GM13976 (cell line): ENCODE results near the gene OR8G5.

Experiments
- DNase-seq: peaks from one replicate; pipeline ENCODE4 v3.0.0; 2012; ENCODE audit warnings: low spot score
- in situ Hi-C: fragments of 300-500 bp; cut with MboI; formaldehyde crosslinking; loops from one replicate; pipeline ENCODE4 v1.12.0; 2022; ENCODE audit warnings: low sequenced_read_pairs, mixed read lengths, inconsistent platforms; ENCODE audit not compliant: unreplicated experiment
- TF ChIP-seq, protein P1 (sequence below): IDR thresholded peaks from 2 replicates; pipeline ENCODE4 v1.5.1; 2012; ENCODE audit warnings: borderline replicate concordance, mild to moderate bottlenecking; ENCODE audit not compliant: insufficient read depth; ENCODE audit errors: extremely low read depth, missing control alignments, control extremely low read depth

The OR8G5 gene

GRCh38 chr11:124311670-124312069 lies 55.5 kb downstream of the OR8G5 start:
- in situ Hi-C loops, result no loop called here
- TF ChIP-seq, protein P1, sequence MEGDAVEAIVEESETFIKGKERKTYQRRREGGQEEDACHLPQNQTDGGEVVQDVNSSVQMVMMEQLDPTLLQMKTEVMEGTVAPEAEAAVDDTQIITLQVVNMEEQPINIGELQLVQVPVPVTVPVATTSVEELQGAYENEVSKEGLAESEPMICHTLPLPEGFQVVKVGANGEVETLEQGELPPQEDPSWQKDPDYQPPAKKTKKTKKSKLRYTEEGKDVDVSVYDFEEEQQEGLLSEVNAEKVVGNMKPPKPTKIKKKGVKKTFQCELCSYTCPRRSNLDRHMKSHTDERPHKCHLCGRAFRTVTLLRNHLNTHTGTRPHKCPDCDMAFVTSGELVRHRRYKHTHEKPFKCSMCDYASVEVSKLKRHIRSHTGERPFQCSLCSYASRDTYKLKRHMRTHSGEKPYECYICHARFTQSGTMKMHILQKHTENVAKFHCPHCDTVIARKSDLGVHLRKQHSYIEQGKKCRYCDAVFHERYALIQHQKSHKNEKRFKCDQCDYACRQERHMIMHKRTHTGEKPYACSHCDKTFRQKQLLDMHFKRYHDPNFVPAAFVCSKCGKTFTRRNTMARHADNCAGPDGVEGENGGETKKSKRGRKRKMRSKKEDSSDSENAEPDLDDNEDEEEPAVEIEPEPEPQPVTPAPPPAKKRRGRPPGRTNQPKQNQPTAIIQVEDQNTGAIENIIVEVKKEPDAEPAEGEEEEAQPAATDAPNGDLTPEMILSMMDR, result no peak
- no peak for DNase-seq

GRCh38 chr11:124313131-124313530 lies 57.0 kb downstream of the OR8G5 start:
- no peak for DNase-seq
- TF ChIP-seq, protein P1, result no peak
- in situ Hi-C loops, result no loop called here

DNA sequence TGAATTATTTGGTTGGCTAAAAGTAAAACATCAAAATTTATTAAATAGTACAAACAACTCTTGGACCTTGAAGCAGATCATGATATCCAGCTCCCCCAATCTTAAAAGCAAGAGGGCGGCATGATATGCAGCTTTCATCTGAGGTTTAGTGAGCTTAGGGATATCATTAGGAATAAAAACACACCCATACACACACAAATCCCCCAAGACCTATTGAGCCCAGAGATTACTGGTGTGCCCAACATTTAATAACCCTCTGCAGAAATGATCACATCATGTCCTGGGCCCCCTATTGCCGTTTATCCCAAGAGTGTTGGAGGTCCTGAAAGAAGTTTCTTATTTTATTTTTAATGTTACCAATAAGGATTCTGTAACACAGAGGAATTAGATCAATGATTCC lies 57.7 kb downstream of the OR8G5 start, which contains the start of gene OR8D1:
OR8D1 (minus strand) TSS at position 101 of the 400 bp plus-strand sequence. CDS start 3,183 bp downstream, outside the sequence.
- DNase-seq, result no peak
- in situ Hi-C loops, result no loop called here
- TF ChIP-seq, protein P1, result no peak

GRCh38 chr11:124315052-124315451 lies 58.9 kb downstream of the OR8G5 start:
- in situ Hi-C loops, result no loop called here
- no peak for DNase-seq

More at GRCh38 chr11:124315052-124315451, 58.9 kb downstream of the OR8G5 start:
- TF ChIP-seq, protein P1, result no peak
